ENCODE measurements around the gene DNHD1.

DNA sequence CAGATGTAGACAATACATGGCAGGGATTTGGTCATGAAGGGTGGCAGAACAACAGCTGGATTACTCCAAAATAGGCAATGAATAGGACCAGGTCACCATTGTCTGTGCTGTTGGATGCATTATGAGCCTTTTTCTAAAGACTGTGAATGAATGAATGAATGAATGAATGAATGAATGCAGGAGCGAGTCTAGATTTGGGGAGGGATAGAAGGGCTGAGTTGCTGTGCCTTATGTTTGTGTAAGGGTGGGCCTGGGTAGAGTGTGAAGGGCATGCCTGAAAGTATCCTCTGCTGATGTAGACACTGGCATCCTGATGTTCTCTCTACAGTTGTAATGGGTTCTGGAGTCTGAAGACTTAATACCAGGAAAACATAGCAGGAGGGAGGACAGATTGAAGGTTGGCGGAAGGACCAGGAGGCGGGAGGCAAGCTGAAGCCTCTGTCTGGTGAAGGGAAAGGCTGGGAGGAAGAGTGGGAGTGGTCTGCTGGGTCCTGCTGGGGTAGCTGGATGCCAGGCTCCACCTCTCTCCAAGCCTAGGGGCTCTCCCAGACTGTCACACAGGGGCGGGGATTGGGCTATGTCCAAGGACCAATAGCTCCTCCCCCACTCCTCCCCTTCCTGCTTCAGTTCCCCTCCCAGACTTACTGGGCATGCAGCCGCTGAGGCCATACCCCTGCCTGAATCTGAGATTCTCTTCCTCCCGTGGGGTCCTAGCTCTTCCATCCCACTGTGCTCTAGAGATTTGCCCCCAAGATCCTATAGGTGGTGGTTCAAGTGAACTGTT, 28.2 kb upstream of the DNHD1 start:
- peak; percentile 96 for TF ChIP-seq POLR2AphosphoS5 (IDR thresholded peaks at IDR 0.05; ENCODE audit: low read depth, low read length)
- TF ChIP-seq, protein P1, sequence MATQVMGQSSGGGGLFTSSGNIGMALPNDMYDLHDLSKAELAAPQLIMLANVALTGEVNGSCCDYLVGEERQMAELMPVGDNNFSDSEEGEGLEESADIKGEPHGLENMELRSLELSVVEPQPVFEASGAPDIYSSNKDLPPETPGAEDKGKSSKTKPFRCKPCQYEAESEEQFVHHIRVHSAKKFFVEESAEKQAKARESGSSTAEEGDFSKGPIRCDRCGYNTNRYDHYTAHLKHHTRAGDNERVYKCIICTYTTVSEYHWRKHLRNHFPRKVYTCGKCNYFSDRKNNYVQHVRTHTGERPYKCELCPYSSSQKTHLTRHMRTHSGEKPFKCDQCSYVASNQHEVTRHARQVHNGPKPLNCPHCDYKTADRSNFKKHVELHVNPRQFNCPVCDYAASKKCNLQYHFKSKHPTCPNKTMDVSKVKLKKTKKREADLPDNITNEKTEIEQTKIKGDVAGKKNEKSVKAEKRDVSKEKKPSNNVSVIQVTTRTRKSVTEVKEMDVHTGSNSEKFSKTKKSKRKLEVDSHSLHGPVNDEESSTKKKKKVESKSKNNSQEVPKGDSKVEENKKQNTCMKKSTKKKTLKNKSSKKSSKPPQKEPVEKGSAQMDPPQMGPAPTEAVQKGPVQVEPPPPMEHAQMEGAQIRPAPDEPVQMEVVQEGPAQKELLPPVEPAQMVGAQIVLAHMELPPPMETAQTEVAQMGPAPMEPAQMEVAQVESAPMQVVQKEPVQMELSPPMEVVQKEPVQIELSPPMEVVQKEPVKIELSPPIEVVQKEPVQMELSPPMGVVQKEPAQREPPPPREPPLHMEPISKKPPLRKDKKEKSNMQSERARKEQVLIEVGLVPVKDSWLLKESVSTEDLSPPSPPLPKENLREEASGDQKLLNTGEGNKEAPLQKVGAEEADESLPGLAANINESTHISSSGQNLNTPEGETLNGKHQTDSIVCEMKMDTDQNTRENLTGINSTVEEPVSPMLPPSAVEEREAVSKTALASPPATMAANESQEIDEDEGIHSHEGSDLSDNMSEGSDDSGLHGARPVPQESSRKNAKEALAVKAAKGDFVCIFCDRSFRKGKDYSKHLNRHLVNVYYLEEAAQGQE (IDR thresholded peaks at IDR 0.05; ENCODE audit: insufficient read depth in 1 of 2, low read depth in 2 of 2, low read length in 2 of 2) = no peak
- 0 out of 2 replicates have a peak, but pooled peaks have one; percentile 68 for TF ChIP-seq TAF1 (IDR thresholded peaks at IDR 0.05; ENCODE audit: borderline replicate concordance, insufficient read depth, low read length)
